Measurements from ENCODE around the gene RNLS. TPM values are rescaled to one million over a fixed set of nuclear protein-coding genes. Genes with fewer than 3 reads are reported as not detected.
A peak's percentile ranks its signal among the peaks of the same experiment; 100 is the strongest.

RNLS gene
- total RNA-seq, 2 experiments from 2014 or later, result not detected

DNA sequence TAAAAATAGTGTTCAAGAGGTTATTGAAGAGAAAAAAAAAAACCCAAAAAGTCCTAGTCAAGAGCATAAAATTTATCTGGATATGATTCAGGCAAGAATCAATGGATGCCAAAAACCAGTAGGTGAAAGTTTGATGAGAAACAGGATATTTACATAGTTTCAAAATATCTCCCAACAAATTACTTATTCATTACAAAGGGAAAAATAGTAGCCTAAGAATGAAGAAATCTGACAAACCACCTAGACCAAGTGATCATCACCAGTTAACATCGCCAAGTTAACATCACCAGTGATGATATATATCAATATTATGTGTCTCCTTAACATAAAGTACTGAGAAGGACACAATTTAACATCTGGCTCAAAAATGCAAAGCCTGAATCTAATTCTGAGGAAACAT, 85.2 kb downstream of the RNLS start:
- no peak overlapping the region for H3K4me2 ChIP-seq (ENCODE audit: low read length)
- CTCF ChIA-PET (ENCODE audit: unreplicated experiment), result no interaction called here

DNA sequence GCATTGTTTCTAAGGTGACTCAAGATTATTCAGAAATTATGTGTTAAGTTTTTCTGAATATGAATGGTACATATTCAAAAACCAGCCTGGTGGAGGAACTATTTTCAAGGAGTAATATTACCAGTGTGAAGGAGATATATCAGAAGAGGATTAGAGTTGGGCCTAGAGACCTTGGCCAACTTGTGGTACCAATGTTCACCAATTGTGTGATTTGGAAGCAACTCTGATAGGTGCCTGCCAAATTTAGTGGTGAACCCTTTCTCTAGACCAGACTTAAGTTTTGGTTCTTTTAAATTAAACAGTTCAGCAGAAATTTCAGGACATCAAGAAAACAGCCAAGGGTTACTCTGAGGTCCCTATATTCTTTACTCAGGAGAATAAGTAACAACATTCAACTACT, 88.6 kb downstream of the RNLS start:
- H3K4me1 ChIP-seq (ENCODE audit: insufficient read depth, low read length, poor library complexity, severe bottlenecking), result peaks cover 8% of the 10 kb centered on the region
- intact Hi-C loops (cut with micrococcal nuclease; ENCODE audit: unreplicated experiment), result no loop called here
- CTCF ChIA-PET (ENCODE audit: unreplicated experiment), result no interaction called here
- no TSS peak for BruUV-seq (replicated peaks)
- no peak for DNase-seq (ENCODE audit: low spot score)
- no peak overlapping the region for H3K4me2 ChIP-seq (ENCODE audit: low read length)
- H3K79me2 ChIP-seq (ENCODE audit: insufficient read depth, low read depth, low read length), result no peaks in the 10 kb centered on the region
- POLR2A ChIA-PET, result interaction anchor here (0.8 kb wide), 1 partner anchor 223 kb away, joined by 3 read pairs; no protein-coding TSS in a partner anchor
- no peaks in the 10 kb centered on the region for H4K20me1 ChIP-seq (ENCODE audit: insufficient read depth, low read length)
- no peak overlapping the region for H3K4me3 ChIP-seq (ENCODE audit: low read depth, low read length, poor library complexity, severe bottlenecking)
- H2AFZ ChIP-seq (ENCODE audit: low read length), result no peak overlapping the region
- H3K9me3 ChIP-seq (ENCODE audit: low read length), result no peaks in the 10 kb centered on the region
- H3K27ac ChIP-seq (ENCODE audit: low read depth, low read length, poor library complexity, severe bottlenecking), result no peak overlapping the region
- no peaks in the 10 kb centered on the region for H3K36me3 ChIP-seq (ENCODE audit: insufficient read depth, low read length)
- no peak for TF ChIP-seq EZH2phosphoT487 (IDR thresholded peaks at IDR 0.05; ENCODE audit: borderline replicate concordance, low read depth, low read length)
- TF ChIP-seq, protein P1, sequence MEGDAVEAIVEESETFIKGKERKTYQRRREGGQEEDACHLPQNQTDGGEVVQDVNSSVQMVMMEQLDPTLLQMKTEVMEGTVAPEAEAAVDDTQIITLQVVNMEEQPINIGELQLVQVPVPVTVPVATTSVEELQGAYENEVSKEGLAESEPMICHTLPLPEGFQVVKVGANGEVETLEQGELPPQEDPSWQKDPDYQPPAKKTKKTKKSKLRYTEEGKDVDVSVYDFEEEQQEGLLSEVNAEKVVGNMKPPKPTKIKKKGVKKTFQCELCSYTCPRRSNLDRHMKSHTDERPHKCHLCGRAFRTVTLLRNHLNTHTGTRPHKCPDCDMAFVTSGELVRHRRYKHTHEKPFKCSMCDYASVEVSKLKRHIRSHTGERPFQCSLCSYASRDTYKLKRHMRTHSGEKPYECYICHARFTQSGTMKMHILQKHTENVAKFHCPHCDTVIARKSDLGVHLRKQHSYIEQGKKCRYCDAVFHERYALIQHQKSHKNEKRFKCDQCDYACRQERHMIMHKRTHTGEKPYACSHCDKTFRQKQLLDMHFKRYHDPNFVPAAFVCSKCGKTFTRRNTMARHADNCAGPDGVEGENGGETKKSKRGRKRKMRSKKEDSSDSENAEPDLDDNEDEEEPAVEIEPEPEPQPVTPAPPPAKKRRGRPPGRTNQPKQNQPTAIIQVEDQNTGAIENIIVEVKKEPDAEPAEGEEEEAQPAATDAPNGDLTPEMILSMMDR (conservative IDR thresholded peaks at IDR 0.05; ENCODE audit: low read length), result no peak
- H3K9me2 ChIP-seq (ENCODE audit: insufficient read depth, low read length), result no peaks in the 10 kb centered on the region

More for the DNA sequence above, 85.2 kb downstream of the RNLS start:
- intact Hi-C loops (cut with micrococcal nuclease; ENCODE audit: unreplicated experiment), result no loop called here
- H3K36me3 ChIP-seq (ENCODE audit: insufficient read depth, low read length), result no peaks in the 10 kb centered on the region
- no peaks in the 10 kb centered on the region for H3K9me3 ChIP-seq (ENCODE audit: low read length)
- H3K79me2 ChIP-seq (ENCODE audit: insufficient read depth, low read depth, low read length), result no peaks in the 10 kb centered on the region
- TF ChIP-seq, protein P1 (conservative IDR thresholded peaks at IDR 0.05; ENCODE audit: low read length), result no peak
- no peak for TF ChIP-seq EZH2phosphoT487 (IDR thresholded peaks at IDR 0.05; ENCODE audit: borderline replicate concordance, low read depth, low read length)
- POLR2A ChIA-PET, result interaction anchor here (0.8 to 1.9 kb wide), 2 partner anchors 21 to 69 kb away, joined by 5 to 6 read pairs; no protein-coding TSS in a partner anchor
- H3K4me1 ChIP-seq (ENCODE audit: insufficient read depth, low read length, poor library complexity, severe bottlenecking), result peaks cover 8% of the 10 kb centered on the region
- H4K20me1 ChIP-seq (ENCODE audit: insufficient read depth, low read length), result no peaks in the 10 kb centered on the region
- BruUV-seq (replicated peaks), result no TSS peak
- H3K9me2 ChIP-seq (ENCODE audit: insufficient read depth, low read length), result no peaks in the 10 kb centered on the region
- H3K27ac ChIP-seq (ENCODE audit: low read depth, low read length, poor library complexity, severe bottlenecking), result no peak overlapping the region
- no peak overlapping the region for H3K4me3 ChIP-seq (ENCODE audit: low read depth, low read length, poor library complexity, severe bottlenecking)
- H2AFZ ChIP-seq (ENCODE audit: low read length), result no peak overlapping the region
- DNase-seq (ENCODE audit: low spot score), result no peak

DNA sequence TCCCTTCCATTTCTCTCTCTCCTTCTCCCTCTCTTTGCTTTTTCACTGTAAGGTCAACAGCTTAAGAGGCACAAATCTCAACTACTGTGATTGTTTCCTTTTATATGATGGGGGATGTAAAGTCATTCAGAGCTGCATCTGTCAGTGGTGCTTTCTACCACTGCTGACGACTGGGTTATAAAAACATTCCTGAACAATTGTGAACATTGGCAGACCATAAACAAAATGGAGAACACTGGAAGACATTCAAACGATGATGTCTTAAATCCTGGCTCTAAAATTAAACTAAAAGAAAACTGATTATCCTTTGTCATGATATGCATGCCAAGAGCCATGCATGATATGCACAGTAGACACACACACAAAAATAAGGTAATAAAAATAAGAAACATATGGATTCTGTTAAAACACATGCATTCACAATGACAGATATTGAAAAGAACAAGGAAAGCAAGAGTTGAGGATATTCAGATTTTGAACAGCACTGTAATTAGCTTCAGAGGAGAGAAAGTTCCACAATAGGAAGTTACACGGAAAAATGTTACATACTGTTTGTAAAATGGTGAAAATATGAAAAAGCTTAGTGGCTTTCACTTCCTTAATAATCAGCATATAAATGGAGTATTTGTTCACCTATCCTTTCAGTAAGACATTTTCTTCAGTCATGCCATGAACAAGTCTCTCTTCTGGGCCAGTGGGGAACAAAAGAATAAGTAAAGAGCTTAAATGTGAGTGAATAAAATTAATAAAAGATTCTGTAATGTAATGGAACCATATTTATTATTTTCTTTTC, 89.2 kb downstream of the RNLS start:
- TF ChIP-seq, protein P1 (conservative IDR thresholded peaks at IDR 0.05; ENCODE audit: low read length), result no peak
- no peak for TF ChIP-seq EZH2phosphoT487 (IDR thresholded peaks at IDR 0.05; ENCODE audit: borderline replicate concordance, low read depth, low read length)
- no peaks in the 10 kb centered on the region for H3K9me2 ChIP-seq (ENCODE audit: insufficient read depth, low read length)
- no peak overlapping the region for H3K27ac ChIP-seq (ENCODE audit: low read depth, low read length, poor library complexity, severe bottlenecking)
- no peaks in the 10 kb centered on the region for H3K79me2 ChIP-seq (ENCODE audit: insufficient read depth, low read depth, low read length)
- ChIA-PET POLR2A (interaction anchor here (0.6 to 1.2 kb wide), 6 partner anchors 11 to 223 kb away, joined by 3 to 4 read pairs (median 3); no protein-coding TSS in a partner anchor), CTCF (ENCODE audit: unreplicated experiment) (no interaction called here)
- H3K36me3 ChIP-seq (ENCODE audit: insufficient read depth, low read length), result no peaks in the 10 kb centered on the region
- peak; percentile 4 for DNase-seq (ENCODE audit: low spot score)
- H3K4me1 ChIP-seq (ENCODE audit: insufficient read depth, low read length, poor library complexity, severe bottlenecking), result peaks cover 8% of the 10 kb centered on the region
- BruUV-seq (replicated peaks), result no TSS peak
- no peaks in the 10 kb centered on the region for H4K20me1 ChIP-seq (ENCODE audit: insufficient read depth, low read length)
- H3K4me2 ChIP-seq (ENCODE audit: low read length), result no peak overlapping the region
- H3K9me3 ChIP-seq (ENCODE audit: low read length), result no peaks in the 10 kb centered on the region
- no peak overlapping the region for H3K4me3 ChIP-seq (ENCODE audit: low read depth, low read length, poor library complexity, severe bottlenecking)
- peak overlapping the region; percentile 25; the same call in 1 of the 2 replicates for H2AFZ ChIP-seq (ENCODE audit: low read length)
- intact Hi-C loops (cut with micrococcal nuclease; ENCODE audit: unreplicated experiment), result no loop called here

Data from OCI-LY7 (cell line).